Fibroblast of upper back skin (primary cell): Measurements from ENCODE around the gene FDX1.
A peak's percentile ranks its signal among the peaks of the same experiment; 100 is the strongest.

Experiments used
- DNase-seq: peaks from one replicate; pipeline ENCODE4 v3.0.0-alpha.2; 2013

Gene FDX1

GRCh38 chr11:110470716-110471115 lies 41.0 kb downstream of the FDX1 start:
- peak; percentile 32 for DNase-seq

- peak; percentile 57 for DNase-seq
Measured at GRCh38 chr11:110471371-110471770, 41.6 kb downstream of the FDX1 start.

GRCh38 chr11:110472858-110473257 lies 43.1 kb downstream of the FDX1 start:
- peak; percentile 30 for DNase-seq

- DNase-seq, result peak; percentile 25
Measured at GRCh38 chr11:110473706-110474105, 44.0 kb downstream of the FDX1 start.

GRCh38 chr11:110474578-110474977 lies 44.8 kb downstream of the FDX1 start:
- no peak for DNase-seq

- DNase-seq, result peak; percentile 50
Measured at GRCh38 chr11:110475671-110476070, 45.9 kb downstream of the FDX1 start.

- no peak for DNase-seq
Measured at GRCh38 chr11:110478410-110478809, 48.7 kb downstream of the FDX1 start.

- DNase-seq, result peak; percentile 65
Measured at GRCh38 chr11:110479108-110480101, 49.7 kb downstream of the FDX1 start.

GRCh38 chr11:110481523-110481922 lies 51.8 kb downstream of the FDX1 start:
- no peak for DNase-seq

- DNase-seq, result no peak
Measured at GRCh38 chr11:110486156-110486555, 56.4 kb downstream of the FDX1 start.

- no peak for DNase-seq
Measured at GRCh38 chr11:110488446-110488845, 58.7 kb downstream of the FDX1 start.

- DNase-seq, result peak; percentile 46
Measured at GRCh38 chr11:110490886-110491285, 61.1 kb downstream of the FDX1 start.

- no peak for DNase-seq
Measured at GRCh38 chr11:110491577-110492320, 62.0 kb downstream of the FDX1 start.

- no peak for DNase-seq
Measured at GRCh38 chr11:110492321-110492685, 62.6 kb downstream of the FDX1 start.

- DNase-seq, result no peak
Measured at GRCh38 chr11:110493346-110493745, 63.6 kb downstream of the FDX1 start.

- no peak for DNase-seq
Measured at GRCh38 chr11:110497231-110497978, 67.7 kb downstream of the FDX1 start.

- no peak for DNase-seq
Measured at GRCh38 chr11:110501428-110501827, 71.7 kb downstream of the FDX1 start.

GRCh38 chr11:110505528-110506284 lies 76.0 kb downstream of the FDX1 start:
- DNase-seq, result no peak

- no peak for DNase-seq
Measured at GRCh38 chr11:110507328-110507727, 77.6 kb downstream of the FDX1 start.

- no peak for DNase-seq
Measured at GRCh38 chr11:110508786-110509185, 79.0 kb downstream of the FDX1 start.

GRCh38 chr11:110509472-110509871 lies 79.7 kb downstream of the FDX1 start:
- DNase-seq, result no peak

- DNase-seq, result no peak
Measured at GRCh38 chr11:110512026-110512425, 82.3 kb downstream of the FDX1 start.
